ENCODE measurements around the gene RAB7A. TPM values are rescaled to one million over a fixed set of nuclear protein-coding genes. Genes with fewer than 3 reads are reported as not detected.

RAB7A gene
- polyA plus RNA-seq, 2 of the 4 experiments (the other 2 are of a cell fraction) = 137 to 160 TPM

- 0% methylated on average over 4 of the region's 67 CpGs for WGBS (ENCODE audit: missing lambda C conversion rate)
- CTCF ChIA-PET = interaction anchor here (0.6 to 4.4 kb wide), 51 partner anchors 11 to 254 kb away, joined by 3 to 57 read pairs (median 5); partner anchors contain the start of genes ACAD9 and RAB7A
- peak; percentile 98 to 99 for ATAC-seq
- no peaks in the 10 kb centered on the region for H3K9me3 ChIP-seq
- POLR2A ChIA-PET = interaction anchor here (0.6 to 1.7 kb wide), 14 partner anchors 9 to 198 kb away, joined by 3 to 13 read pairs (median 6); partner anchors contain the start of genes ACAD9 and RAB7A
- H3K4me3 ChIP-seq = peak overlapping the region; percentile 54
- H3K4me1 ChIP-seq = 0 out of 3 replicates have a peak, but pooled peaks cover 5% of the 10 kb centered on the region
- FAIRE-seq = no peak
- peak; percentile 91 to 98 for DNase-seq (ENCODE audit: low read depth in 1 of 2, low spot score in 1 of 2)
- peak overlapping the region; percentile 97 to 98 for H3K27ac ChIP-seq
- H3K4me2 ChIP-seq = peak overlapping the region; percentile 88
- TF ChIP-seq HOXA7 (CRISPR knock-in tag; IDR thresholded peaks at IDR 0.05) (no peak), RNF2 (IDR thresholded peaks at IDR 0.05; ENCODE audit: borderline replicate concordance, low read depth) (no peak), RARB (CRISPR knock-in tag; IDR thresholded peaks at IDR 0.05) (peak; percentile 39; the same call in 1 of the 2 replicates), HOXB5 (CRISPR knock-in tag; IDR thresholded peaks at IDR 0.05) (0 out of 2 replicates have a peak, but pooled peaks have one; percentile 36), FOSB (CRISPR knock-in tag; IDR thresholded peaks at IDR 0.05) (no peak), CHD4 (IDR thresholded peaks at IDR 0.05; ENCODE audit: borderline replicate concordance) (0 out of 2 replicates have a peak, but pooled peaks have one; percentile 1), KDM5A (IDR thresholded peaks at IDR 0.05) (no peak), POLR2AphosphoS2 (conservative IDR thresholded peaks at IDR 0.05; ENCODE audit: low read length) (no peak), RAD21 (conservative IDR thresholded peaks at IDR 0.05 in 1 of 2, IDR thresholded peaks at IDR 0.05 in 1 of 2) (peak; percentile 62 to 78), NFE2L2 (conservative IDR thresholded peaks at IDR 0.05; ENCODE audit: low read length) (no peak), MAZ (IDR thresholded peaks at IDR 0.05; ENCODE audit: borderline replicate concordance, low read depth, low read length) (no peak), FOSL2 (IDR thresholded peaks at IDR 0.05) (no peak), FOSL2 (CRISPR knock-in tag; IDR thresholded peaks at IDR 0.05) (peak; percentile 11), CBX8 (IDR thresholded peaks at IDR 0.05) (no peak), USF2 (IDR thresholded peaks at IDR 0.05) (no peak), TFCP2L1 (CRISPR knock-in tag; IDR thresholded peaks at IDR 0.05) (no peak), MYC (IDR thresholded peaks at IDR 0.05; ENCODE audit: borderline replicate concordance, low read length) (peak; percentile 8; the same call in 1 of the 2 replicates), HEYL (CRISPR knock-in tag; IDR thresholded peaks at IDR 0.05) (no peak), ZNF302 (CRISPR knock-in tag; IDR thresholded peaks at IDR 0.05) (no peak), SREBF2 (IDR thresholded peaks at IDR 0.05) (peak; percentile 41), TP53 (CRISPR knock-in tag; IDR thresholded peaks at IDR 0.05) (no peak; the same call in 1 of the 2 replicates), EHF (CRISPR knock-in tag; IDR thresholded peaks at IDR 0.05) (0 out of 2 replicates have a peak, but pooled peaks have one; percentile 27), HDAC2 (IDR thresholded peaks at IDR 0.05) (no peak), ZFP36 (IDR thresholded peaks at IDR 0.05; ENCODE audit: borderline replicate concordance, partially characterized antibody) (no peak), SMC3 (IDR thresholded peaks at IDR 0.05) (peak; percentile 79), HMGXB4 (CRISPR knock-in tag; IDR thresholded peaks at IDR 0.05; ENCODE audit: borderline replicate concordance) (peak; percentile 84; the same call in 1 of the 2 replicates), ZC3H11A (IDR thresholded peaks at IDR 0.05) (no peak), POLR2A (IDR thresholded peaks at IDR 0.05; ENCODE audit: low read length) (no peak; the same call in none of the 2 replicates), RFX5 (IDR thresholded peaks at IDR 0.05) (peak; percentile 93), E2F6 (IDR thresholded peaks at IDR 0.05; ENCODE audit: borderline replicate concordance, low read depth) (peak; percentile 49; the same call in 1 of the 2 replicates), PHF8 (IDR thresholded peaks at IDR 0.05; ENCODE audit: borderline replicate concordance, low read depth) (peak; percentile 64; the same call in 1 of the 2 replicates), ELK1 (IDR thresholded peaks at IDR 0.05; ENCODE audit: low read depth, low read length) (no peak), ZSCAN20 (CRISPR knock-in tag; IDR thresholded peaks at IDR 0.05) (no peak), KDM1A (IDR thresholded peaks at IDR 0.05; ENCODE audit: low read depth) (no peak), MAFK (IDR thresholded peaks at IDR 0.05; ENCODE audit: partially characterized antibody) (peak; percentile 1), JUN (IDR thresholded peaks at IDR 0.05) (peak; percentile 65 to 66; a peak in 4 of 5 replicates)
Measured at GRCh38 chr3:128680603-128681368, 45.2 kb upstream of the RAB7A start.
